ENCODE measurements around the gene DCBLD1. TPM values are rescaled to one million over a fixed set of nuclear protein-coding genes. Genes with fewer than 3 reads are reported as not detected.

The DCBLD1 gene
- total and polyA plus RNA-seq, 12 donors = 2.7 to 7.2 (median 4.2) TPM

GRCh38 chr6:117498159-117498558 is 15.7 kb downstream of the DCBLD1 start:
- WGBS, 2 donors = 40 to 60% methylated on average over 2 of the region's 2 CpGs
- Histone ChIP-seq H3K36me3 (no peaks in the 10 kb centered on the region), H3K9me3 (no peaks in the 10 kb centered on the region), H3K4me1 (peaks cover 0 to 58% (median 45%) of the 10 kb centered on the region in 9 donors), H3K4me3 (no peak overlapping the region), H3K27ac (peak overlapping the region in 7 of 10 donors; percentile 0 to 74 (median 63)), H3K27me3 (no peaks in the 10 kb centered on the region)
- no peak for TF ChIP-seq CTCF (IDR thresholded peaks at IDR 0.05)
- DNase-seq (no peak), ATAC-seq (peak in 4 of 8 donors; percentile 39 to 62 (median 54))
- intact Hi-C loops (cut with DNase I) = loop anchor here in 1 of 10 donors (5.0 kb wide), 1 partner anchor 34 kb away; no protein-coding TSS in a partner anchor

GRCh38 chr6:117501722-117502121 is 19.2 kb downstream of the DCBLD1 start:
- 75 to 79% methylated on average over 2 of the region's 2 CpGs for WGBS, 2 donors
- DNase-seq = no peak
- intact Hi-C loops (cut with DNase I) = no loop called here
- no peak for TF ChIP-seq CTCF (IDR thresholded peaks at IDR 0.05)
- ATAC-seq = no peak
- peaks cover 0 to 33% (median 26%) of the 10 kb centered on the region in 9 donors for H3K4me1 ChIP-seq
- H3K27me3 ChIP-seq = no peaks in the 10 kb centered on the region
- H3K4me3 ChIP-seq = no peak overlapping the region
- H3K36me3 ChIP-seq = peaks cover 0 to 32% (median 0%) of the 10 kb centered on the region in 9 donors
- H3K9me3 ChIP-seq = no peaks in the 10 kb centered on the region
- H3K27ac ChIP-seq = no peak overlapping the region

GRCh38 chr6:117502580-117502979 is 20.1 kb downstream of the DCBLD1 start:
- H3K4me1 ChIP-seq = peaks cover 0 to 30% (median 21%) of the 10 kb centered on the region in 9 donors
- WGBS, 2 donors = 97 to 98% methylated on average over 1 of the region's 1 CpG
- no peaks in the 10 kb centered on the region for H3K27me3 ChIP-seq
- DNase-seq = no peak
- no peak overlapping the region for H3K27ac ChIP-seq
- no peak for TF ChIP-seq CTCF (IDR thresholded peaks at IDR 0.05)
- H3K4me3 ChIP-seq = no peak overlapping the region
- no peaks in the 10 kb centered on the region for H3K9me3 ChIP-seq
- H3K36me3 ChIP-seq = peaks cover 0 to 32% (median 0%) of the 10 kb centered on the region in 9 donors
- intact Hi-C loops (cut with DNase I) = no loop called here
- ATAC-seq = no peak

- peaks cover 0 to 32% (median 0%) of the 10 kb centered on the region in 9 donors for H3K36me3 ChIP-seq
- 74 to 83% methylated on average over 2 of the region's 2 CpGs for WGBS, 2 donors
- no peaks in the 10 kb centered on the region for H3K9me3 ChIP-seq
- no peak for DNase-seq
- no peak for ATAC-seq
- H3K27ac ChIP-seq = no peak overlapping the region
- H3K4me1 ChIP-seq = peaks cover 0 to 29% (median 15%) of the 10 kb centered on the region in 9 donors
- intact Hi-C loops (cut with DNase I) = no loop called here
- H3K4me3 ChIP-seq = no peak overlapping the region
- no peaks in the 10 kb centered on the region for H3K27me3 ChIP-seq
- TF ChIP-seq CTCF (IDR thresholded peaks at IDR 0.05) = no peak
Observed at GRCh38 chr6:117503211-117503610, 20.7 kb downstream of the DCBLD1 start.

Measured in heart right ventricle (tissue), 16 donors.